MM.1S (cell line): Measurements from ENCODE around the gene PRMT9.

Source experiments
- DNase-seq: peaks from one replicate; pipeline ENCODE4 v3.0.0-alpha.2; 2015
- H2AFZ ChIP-seq: fragments of 300-600 bp; sonication (generic); 2 replicates; pipeline ENCODE4 v1.6.0; 2016; ENCODE audit warnings: antibody characterized with exemption, low read length
- H3F3A ChIP-seq: fragments of 300-600 bp; sonication (generic); 2 replicates; pipeline ENCODE4 v1.6.1; 2016; ENCODE audit warnings: mild to moderate bottlenecking, antibody characterized with exemption, low read length, moderate library complexity, mixed read lengths; ENCODE audit not compliant: insufficient read depth
- H3K27ac ChIP-seq: fragments of 300-600 bp; sonication (generic); 2 replicates; pipeline ENCODE4 v1.5.1; 2016; ENCODE audit warnings: mild to moderate bottlenecking, low read length
- H3K27me3 ChIP-seq: fragments of 300-600 bp; sonication (generic); replicated peaks from 2 replicates; pipeline ENCODE4 v1.6.0; 2016; ENCODE audit warnings: low read length; ENCODE audit not compliant: insufficient read depth
- H3K36me3 ChIP-seq: fragments of 300-600 bp; sonication (generic); replicated peaks from 2 replicates; pipeline ENCODE4 v1.6.1; 2016; ENCODE audit warnings: mild to moderate bottlenecking, low read length, mixed read lengths; ENCODE audit not compliant: insufficient read depth
- H3K4me1 ChIP-seq: fragments of 300-600 bp; sonication (generic); 2 replicates; pipeline ENCODE4 v1.6.1; 2016; ENCODE audit warnings: low read length, mixed read lengths
- H3K4me2 ChIP-seq: fragments of 300-600 bp; sonication (generic); 2 replicates; pipeline ENCODE4 v1.6.0; 2016; ENCODE audit warnings: low read depth, low read length
- H3K4me3 ChIP-seq: fragments of 300-600 bp; sonication (generic); 2 replicates; pipeline ENCODE4 v1.5.1; 2016; ENCODE audit warnings: low read length, mixed read lengths
- H3K79me2 ChIP-seq: fragments of 300-600 bp; sonication (generic); 2 replicates; pipeline ENCODE4 v1.6.1; 2016; ENCODE audit warnings: mixed run types, low read length, mixed read lengths
- H3K9ac ChIP-seq: fragments of 300-600 bp; sonication (generic); 2 replicates; pipeline ENCODE4 v1.6.1; 2016; ENCODE audit warnings: low read length, mixed read lengths
- H3K9me2 ChIP-seq: fragments of 300-600 bp; sonication (generic); replicated peaks from 2 replicates; pipeline ENCODE4 v1.6.1; 2016; ENCODE audit warnings: mild to moderate bottlenecking, low read length, mixed read lengths; ENCODE audit not compliant: insufficient read depth
- H3K9me3 ChIP-seq: fragments of 300-600 bp; sonication (generic); replicated peaks from 2 replicates; pipeline ENCODE4 v1.6.1; 2016; ENCODE audit warnings: mild to moderate bottlenecking, low read length, mixed read lengths; ENCODE audit not compliant: insufficient read depth
- H4K20me1 ChIP-seq: fragments of 300-600 bp; sonication (generic); 2 replicates; pipeline ENCODE4 v1.6.1; 2016; ENCODE audit warnings: mild to moderate bottlenecking, low read length, moderate library complexity, mixed read lengths; ENCODE audit not compliant: insufficient read depth
- EZH2 ChIP-seq: fragments of 300-600 bp; sonication (generic); optimal IDR thresholded peaks from 2 replicates; pipeline ENCODE3; 2017; ENCODE audit warnings: low read depth, mild to moderate bottlenecking, antibody characterized with exemption, low read length, mixed read lengths
- EZH2phosphoT487 ChIP-seq: fragments of 300-600 bp; sonication (generic); IDR thresholded peaks from 2 replicates; pipeline ENCODE4 v1.6.1; 2018; ENCODE audit warnings: antibody characterized with exemption, low read length
- TF ChIP-seq, protein P1 (sequence below): fragments of 300-600 bp; sonication (generic); IDR thresholded peaks from 2 replicates; pipeline ENCODE4 v1.5.1; 2016; ENCODE audit warnings: antibody characterized with exemption, low read length, mixed read lengths

PRMT9 gene

DNA sequence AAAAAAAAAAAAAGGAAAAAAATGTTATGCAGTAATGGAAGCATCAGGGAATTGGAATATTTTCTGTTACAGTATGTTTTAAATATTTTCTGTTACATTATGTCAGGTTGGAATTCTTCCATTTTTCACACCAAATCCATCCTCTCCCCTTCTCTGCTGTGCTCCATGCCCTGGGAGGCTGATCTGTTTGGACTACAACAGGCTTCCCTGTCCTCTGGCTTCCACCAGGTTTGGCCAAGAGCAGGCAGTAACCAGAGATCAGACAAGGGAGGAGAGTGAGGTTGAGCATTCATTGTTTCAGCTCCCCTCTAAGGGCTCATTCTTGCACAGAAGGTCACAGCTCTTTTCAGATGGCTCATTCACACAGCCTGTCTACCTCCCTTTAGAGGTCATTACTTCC, 78.5 kb downstream of the PRMT9 start:
- Histone ChIP-seq H3F3A (no peaks in the 10 kb centered on the region), H3K4me3 (no peak overlapping the region), H3K9ac (no peak overlapping the region), H3K79me2 (no peaks in the 10 kb centered on the region), H3K27ac (no peak overlapping the region), H3K27me3 (no peaks in the 10 kb centered on the region), H3K4me2 (no peak overlapping the region), H3K36me3 (no peaks in the 10 kb centered on the region), H4K20me1 (no peaks in the 10 kb centered on the region), H3K4me1 (no peaks in the 10 kb centered on the region), H3K9me2 (no peaks in the 10 kb centered on the region), H2AFZ (no peak overlapping the region), H3K9me3 (no peaks in the 10 kb centered on the region)
- TF ChIP-seq, protein P1, sequence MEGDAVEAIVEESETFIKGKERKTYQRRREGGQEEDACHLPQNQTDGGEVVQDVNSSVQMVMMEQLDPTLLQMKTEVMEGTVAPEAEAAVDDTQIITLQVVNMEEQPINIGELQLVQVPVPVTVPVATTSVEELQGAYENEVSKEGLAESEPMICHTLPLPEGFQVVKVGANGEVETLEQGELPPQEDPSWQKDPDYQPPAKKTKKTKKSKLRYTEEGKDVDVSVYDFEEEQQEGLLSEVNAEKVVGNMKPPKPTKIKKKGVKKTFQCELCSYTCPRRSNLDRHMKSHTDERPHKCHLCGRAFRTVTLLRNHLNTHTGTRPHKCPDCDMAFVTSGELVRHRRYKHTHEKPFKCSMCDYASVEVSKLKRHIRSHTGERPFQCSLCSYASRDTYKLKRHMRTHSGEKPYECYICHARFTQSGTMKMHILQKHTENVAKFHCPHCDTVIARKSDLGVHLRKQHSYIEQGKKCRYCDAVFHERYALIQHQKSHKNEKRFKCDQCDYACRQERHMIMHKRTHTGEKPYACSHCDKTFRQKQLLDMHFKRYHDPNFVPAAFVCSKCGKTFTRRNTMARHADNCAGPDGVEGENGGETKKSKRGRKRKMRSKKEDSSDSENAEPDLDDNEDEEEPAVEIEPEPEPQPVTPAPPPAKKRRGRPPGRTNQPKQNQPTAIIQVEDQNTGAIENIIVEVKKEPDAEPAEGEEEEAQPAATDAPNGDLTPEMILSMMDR: no peak
- no peak for TF ChIP-seq EZH2
- no peak for TF ChIP-seq EZH2phosphoT487
- DNase-seq: no peak

DNA sequence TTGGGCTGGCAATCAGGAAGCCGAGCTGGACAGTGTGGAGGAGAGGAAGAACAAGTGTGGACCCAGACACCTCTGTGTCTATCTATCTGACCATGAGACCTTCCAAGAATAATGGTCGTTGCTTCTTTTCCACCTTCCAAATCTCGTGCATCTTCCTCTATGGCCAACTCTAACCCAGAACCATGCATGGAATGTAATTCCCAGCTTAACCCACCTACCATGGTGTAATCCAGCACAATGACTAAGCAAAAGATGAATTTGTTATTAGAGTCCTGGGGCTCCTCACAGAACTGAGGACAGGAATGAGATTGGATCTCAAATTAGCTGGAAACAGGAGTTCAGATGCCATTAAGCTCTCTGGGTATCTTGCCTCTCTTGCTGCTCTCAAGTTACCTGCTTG, 84.2 kb downstream of the PRMT9 start:
- Histone ChIP-seq H3K79me2 (no peaks in the 10 kb centered on the region), H2AFZ (no peak overlapping the region), H3F3A (no peaks in the 10 kb centered on the region), H3K9ac (no peak overlapping the region), H3K4me1 (no peaks in the 10 kb centered on the region), H3K9me3 (no peaks in the 10 kb centered on the region), H3K4me2 (no peak overlapping the region), H3K4me3 (no peak overlapping the region), H3K27ac (no peak overlapping the region), H3K9me2 (no peaks in the 10 kb centered on the region), H4K20me1 (no peaks in the 10 kb centered on the region), H3K36me3 (no peaks in the 10 kb centered on the region), H3K27me3 (no peaks in the 10 kb centered on the region)
- TF ChIP-seq EZH2phosphoT487 (no peak), EZH2 (no peak)
- TF ChIP-seq, protein P1: no peak
- no peak for DNase-seq

DNA sequence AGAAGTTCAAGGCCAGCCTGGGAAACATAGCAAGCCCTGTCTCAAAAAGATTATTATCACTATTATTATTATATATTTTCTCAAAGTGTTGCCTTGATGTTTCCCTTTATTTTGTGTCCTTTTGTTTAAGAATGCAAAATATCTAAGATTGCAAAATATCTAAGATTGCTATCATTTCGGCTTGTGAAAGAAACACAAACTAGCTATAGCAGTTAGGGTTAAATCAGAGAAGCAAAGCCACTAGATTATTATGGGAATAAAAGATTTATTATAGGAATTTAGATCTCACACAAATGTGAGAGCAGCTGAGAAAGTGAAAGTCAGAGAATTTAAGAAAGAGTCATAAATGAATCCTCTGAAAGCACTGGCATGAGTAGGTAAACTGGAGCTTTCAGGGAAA, 84.8 kb downstream of the PRMT9 start:
- Histone ChIP-seq H2AFZ (no peak overlapping the region), H3K4me1 (no peaks in the 10 kb centered on the region), H3K4me2 (no peak overlapping the region), H3K27me3 (no peaks in the 10 kb centered on the region), H4K20me1 (no peaks in the 10 kb centered on the region), H3K9ac (no peak overlapping the region), H3F3A (no peaks in the 10 kb centered on the region), H3K79me2 (no peaks in the 10 kb centered on the region), H3K9me2 (no peaks in the 10 kb centered on the region), H3K9me3 (no peaks in the 10 kb centered on the region), H3K27ac (no peak overlapping the region), H3K4me3 (no peak overlapping the region), H3K36me3 (no peaks in the 10 kb centered on the region)
- DNase-seq: no peak
- TF ChIP-seq EZH2phosphoT487 (no peak), EZH2 (no peak)
- TF ChIP-seq, protein P1: no peak
